Fibroblast of lung (primary cell): ENCODE data around the gene TRMU. TPM values are rescaled to one million over a fixed set of nuclear protein-coding genes. Genes with fewer than 3 reads are reported as not detected.

Experiments
- DNase-seq, 2 donors: peaks; one replicate each; pipeline versions ENCODE4 v3.0.0 to v3.0.0-alpha.2; 2010; ENCODE audit warnings: low read depth in 2 of 2
- H2AFZ ChIP-seq: 2 replicates; pipeline ENCODE4 v1.5.1; 2012; ENCODE audit warnings: low read length, control low read depth, inconsistent platforms
- H3K27ac ChIP-seq: 2 replicates; pipeline ENCODE4 v1.5.1; 2011; ENCODE audit warnings: low read length, control low read depth; ENCODE audit not compliant: insufficient read depth
- H3K27me3 ChIP-seq: 2 replicates; pipeline ENCODE4 v1.5.1; 2011; ENCODE audit warnings: mild to moderate bottlenecking, low read length; ENCODE audit not compliant: control insufficient read depth, insufficient read depth
- H3K36me3 ChIP-seq: 2 replicates; pipeline ENCODE4 v1.5.1; 2011; ENCODE audit warnings: low read length; ENCODE audit not compliant: control insufficient read depth, insufficient read depth
- H3K4me1 ChIP-seq: 2 replicates; pipeline ENCODE4 v1.5.1; 2011; ENCODE audit warnings: low read length; ENCODE audit not compliant: control insufficient read depth, insufficient read depth; ENCODE audit errors: extremely low read depth
- H3K4me2 ChIP-seq: 2 replicates; pipeline ENCODE4 v1.5.1; 2011; ENCODE audit warnings: low read length, control low read depth; ENCODE audit not compliant: insufficient read depth; ENCODE audit errors: extremely low read depth
- H3K4me3 ChIP-seq, 4 experiments: fragments of 200-600 bp in 1 of 4; sonication (generic) in 1 of 4; replicated peaks in 1 of 4; 2 replicates each; pipeline ENCODE4 v1.5.1; 2011 to 2016; ENCODE audit warnings: low read length in 4 of 4, low read depth in 3 of 4, mild to moderate bottlenecking in 3 of 4, control low read depth in 2 of 4, inconsistent platforms in 1 of 4, mixed read lengths in 1 of 4; ENCODE audit not compliant: insufficient read depth in 1 of 4; ENCODE audit errors: control extremely low read depth in 1 of 4
- H3K79me2 ChIP-seq: 2 replicates; pipeline ENCODE4 v1.5.1; 2012; ENCODE audit warnings: mild to moderate bottlenecking, low read length, inconsistent platforms; ENCODE audit not compliant: control insufficient read depth, insufficient read depth
- H3K9ac ChIP-seq: 2 replicates; pipeline ENCODE4 v1.5.1; 2011; ENCODE audit warnings: mild to moderate bottlenecking, low read length, control low read depth; ENCODE audit not compliant: insufficient read depth
- H3K9me3 ChIP-seq: 2 replicates; pipeline ENCODE4 v1.5.1; 2012; ENCODE audit warnings: low read depth, low read length; ENCODE audit not compliant: control insufficient read depth, insufficient read depth
- H4K20me1 ChIP-seq: 2 replicates; pipeline ENCODE4 v1.5.1; 2011; ENCODE audit warnings: low read length; ENCODE audit not compliant: control insufficient read depth, insufficient read depth; ENCODE audit errors: extremely low read depth
- CTCF ChIP-seq, 2 donors: IDR thresholded peaks in 1 of 2; conservative IDR thresholded peaks in 1 of 2; 1 replicate in 1 of 2; 2 replicates in 1 of 2; pipeline ENCODE4 v1.5.1; 2011 to 2012; ENCODE audit warnings: low read length in 2 of 2, control low read depth in 1 of 2, inconsistent platforms in 1 of 2, low read depth in 1 of 2, mild to moderate bottlenecking in 1 of 2
- EZH2 ChIP-seq: IDR thresholded peaks from 2 replicates; pipeline ENCODE4 v1.5.1; 2012; ENCODE audit warnings: low read length, control low read depth, mild to moderate bottlenecking; ENCODE audit errors: missing control alignments
- polyA plus RNA-seq, 2 donors: library from polyadenylated mRNA; depleted of rRNA in 1 of 2; stranded (reverse) in 1 of 2; unstranded in 1 of 2; fragments of >200 nt; gene quantifications; 2 replicates each; pipeline ENCODE4 v1.2.1, GENCODE V29; 2011 to 2012; ENCODE audit warnings: missing spikeins in 1 of 2
- total RNA-seq: library from RNA; depleted of rRNA; stranded (reverse); fragments of >200 nt; gene quantifications from 2 replicates; pipeline ENCODE4 v1.2.1, GENCODE V29; 2014

The TRMU gene
- total and polyA plus RNA-seq, 2 donors (not counting 1 experiment from before 2014, with no cell fraction given) = 18.4 to 22.1 TPM

GRCh38 chr22:46346680-46347405 lies 11.3 kb downstream of the TRMU start:
- no peak overlapping the region for H3K27ac ChIP-seq
- no peak overlapping the region for H3K4me2 ChIP-seq
- H3K4me3 ChIP-seq = no peak overlapping the region
- H3K9me3 ChIP-seq = no peaks in the 10 kb centered on the region
- peaks cover 27% of the 10 kb centered on the region for H3K36me3 ChIP-seq
- no peaks in the 10 kb centered on the region for H3K27me3 ChIP-seq
- no peaks in the 10 kb centered on the region for H3K79me2 ChIP-seq
- no peak overlapping the region for H3K9ac ChIP-seq
- TF ChIP-seq EZH2 = no peak
- TF ChIP-seq CTCF (conservative IDR thresholded peaks at IDR 0.05 in 1 of 2, IDR thresholded peaks at IDR 0.05 in 1 of 2; ENCODE audit: low read depth in 1 of 2, low read length in 2 of 2) = no peak
- H3K4me1 ChIP-seq = no peaks in the 10 kb centered on the region
- H2AFZ ChIP-seq = no peak overlapping the region
- H4K20me1 ChIP-seq = no peaks in the 10 kb centered on the region
- DNase-seq = no peak

GRCh38 chr22:46347646-46348045 lies 12.1 kb downstream of the TRMU start:
- H3K4me2 ChIP-seq = no peak overlapping the region
- no peaks in the 10 kb centered on the region for H3K27me3 ChIP-seq
- H4K20me1 ChIP-seq = no peaks in the 10 kb centered on the region
- H3K27ac ChIP-seq = no peak overlapping the region
- H2AFZ ChIP-seq = no peak overlapping the region
- no peak for DNase-seq
- no peaks in the 10 kb centered on the region for H3K4me1 ChIP-seq
- H3K36me3 ChIP-seq = peaks cover 29% of the 10 kb centered on the region
- H3K9me3 ChIP-seq = no peaks in the 10 kb centered on the region
- no peak overlapping the region for H3K4me3 ChIP-seq
- H3K9ac ChIP-seq = no peak overlapping the region
- TF ChIP-seq CTCF (conservative IDR thresholded peaks at IDR 0.05 in 1 of 2, IDR thresholded peaks at IDR 0.05 in 1 of 2; ENCODE audit: low read depth in 1 of 2, low read length in 2 of 2) (no peak), EZH2 (no peak)
- H3K79me2 ChIP-seq = no peaks in the 10 kb centered on the region

- Histone ChIP-seq H3K27ac (no peak overlapping the region), H3K27me3 (no peaks in the 10 kb centered on the region), H3K4me1 (no peaks in the 10 kb centered on the region), H4K20me1 (no peaks in the 10 kb centered on the region), H3K9me3 (no peaks in the 10 kb centered on the region), H2AFZ (no peak overlapping the region), H3K4me2 (no peak overlapping the region), H3K36me3 (peaks cover 31% of the 10 kb centered on the region), H3K79me2 (no peaks in the 10 kb centered on the region), H3K9ac (no peak overlapping the region), H3K4me3 (no peak overlapping the region)
- no peak for TF ChIP-seq CTCF (conservative IDR thresholded peaks at IDR 0.05 in 1 of 2, IDR thresholded peaks at IDR 0.05 in 1 of 2; ENCODE audit: low read depth in 1 of 2, low read length in 2 of 2)
- no peak for TF ChIP-seq EZH2
- DNase-seq = no peak
These were observed 12.7 kb downstream of the TRMU start for GRCh38 chr22:46348099-46348695.
